SHP77 (cell line): ENCODE data around the gene NXPE2.

Experiments
- DNase-seq, 2 experiments: peaks; one replicate each; lab custom pipeline; 2025; lab: John Stamatoyannopoulos, UW

NXPE2 gene

GRCh38 chr11:114745150-114745671, 66.9 kb downstream of the NXPE2 start:
- no peak for DNase-seq

- no peak for DNase-seq
Measured at GRCh38 chr11:114746013-114746412, 67.7 kb downstream of the NXPE2 start.
